ENCODE data around the gene GET4.

DNA sequence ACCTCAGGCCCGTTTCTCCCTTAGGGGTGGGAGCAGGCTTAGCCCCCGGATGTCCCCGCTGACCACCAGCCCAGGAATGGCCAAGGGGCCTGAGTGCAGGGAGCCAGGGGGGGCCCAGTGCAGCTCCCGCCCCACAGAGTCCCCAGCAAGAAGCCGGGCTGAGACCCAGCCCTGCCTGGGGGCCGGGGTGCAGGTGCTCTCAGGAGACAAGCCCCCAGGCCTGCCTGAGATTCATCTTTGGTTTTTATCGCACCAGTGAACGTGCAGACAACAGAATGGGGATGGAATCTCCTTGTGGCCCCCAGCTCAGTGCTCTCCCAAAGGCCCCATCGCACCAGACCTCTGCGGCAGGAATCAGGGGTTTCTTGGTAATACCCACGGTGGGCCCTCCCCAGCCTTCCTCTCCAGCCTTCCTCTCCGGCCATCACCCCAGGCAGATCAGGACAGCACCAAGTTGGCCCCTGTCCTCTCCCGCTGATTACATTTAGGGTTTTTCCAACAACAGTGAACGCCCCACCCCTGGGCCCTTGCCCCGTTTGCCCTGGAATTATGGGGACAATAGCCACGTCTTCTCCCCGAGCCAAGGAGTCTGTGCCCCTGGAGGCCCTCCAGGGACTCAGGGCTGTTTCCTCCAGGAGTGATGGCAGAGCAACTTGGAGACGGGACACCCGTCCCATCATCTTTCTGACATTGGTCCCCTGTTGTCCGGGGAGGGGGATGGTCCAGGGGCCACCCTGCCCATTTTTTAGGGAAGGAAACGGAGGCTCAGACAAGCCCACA lies 55.7 kb downstream of the GET4 start:
- TF ChIP-seq POLR2A (IDR thresholded peaks at IDR 0.05; ENCODE audit: low read depth, low read length) (no peak), PAX5 (IDR thresholded peaks at IDR 0.05; ENCODE audit: insufficient read depth, low read length, severe bottlenecking) (no peak), TAF1 (IDR thresholded peaks at IDR 0.05; ENCODE audit: low read depth, low read length) (no peak)
